ENCODE results near the gene CDH4.

Gene CDH4

GRCh38 chr20:61433176-61433575 lies 181.1 kb downstream of the CDH4 start:
- no peak for TF ChIP-seq CTCF (IDR thresholded peaks at IDR 0.05; ENCODE audit: low read depth, low read length)
- H3K4me3 ChIP-seq (ENCODE audit: low read depth, low read length), result no peak overlapping the region

DNA sequence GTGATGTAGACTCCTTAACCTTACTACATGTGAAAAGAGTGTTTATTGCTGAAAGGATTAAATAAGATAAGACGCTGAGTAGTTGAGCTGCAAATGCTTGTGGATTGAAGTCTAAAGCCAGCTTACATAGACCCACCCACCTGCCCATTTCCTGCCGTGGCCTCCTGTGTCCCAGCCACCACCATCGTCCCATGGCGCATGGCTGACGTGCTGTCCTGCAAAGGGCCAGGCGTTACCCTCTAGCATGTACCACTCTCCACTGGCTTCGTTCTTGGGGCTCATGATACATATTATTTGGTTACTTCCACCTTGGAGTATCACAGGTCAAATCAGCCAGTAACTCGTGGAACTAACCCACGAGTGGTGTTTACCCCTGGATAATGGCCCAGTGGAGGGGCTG lies 181.8 kb downstream of the CDH4 start:
- no peak for TF ChIP-seq CTCF (IDR thresholded peaks at IDR 0.05; ENCODE audit: low read depth, low read length)
- no peak overlapping the region for H3K4me3 ChIP-seq (ENCODE audit: low read depth, low read length)

- no peak overlapping the region for H3K4me3 ChIP-seq (ENCODE audit: low read depth, low read length)
- TF ChIP-seq CTCF (IDR thresholded peaks at IDR 0.05; ENCODE audit: low read depth, low read length), result no peak
Measured at GRCh38 chr20:61434341-61434781, 182.3 kb downstream of the CDH4 start.

- no peak for TF ChIP-seq CTCF (IDR thresholded peaks at IDR 0.05; ENCODE audit: low read depth, low read length)
- no peak overlapping the region for H3K4me3 ChIP-seq (ENCODE audit: low read depth, low read length)
Measured at GRCh38 chr20:61435184-61435822, 183.2 kb downstream of the CDH4 start.

GRCh38 chr20:61435823-61436220 lies 183.8 kb downstream of the CDH4 start:
- no peak for TF ChIP-seq CTCF (IDR thresholded peaks at IDR 0.05; ENCODE audit: low read depth, low read length)
- no peak overlapping the region for H3K4me3 ChIP-seq (ENCODE audit: low read depth, low read length)

DNA sequence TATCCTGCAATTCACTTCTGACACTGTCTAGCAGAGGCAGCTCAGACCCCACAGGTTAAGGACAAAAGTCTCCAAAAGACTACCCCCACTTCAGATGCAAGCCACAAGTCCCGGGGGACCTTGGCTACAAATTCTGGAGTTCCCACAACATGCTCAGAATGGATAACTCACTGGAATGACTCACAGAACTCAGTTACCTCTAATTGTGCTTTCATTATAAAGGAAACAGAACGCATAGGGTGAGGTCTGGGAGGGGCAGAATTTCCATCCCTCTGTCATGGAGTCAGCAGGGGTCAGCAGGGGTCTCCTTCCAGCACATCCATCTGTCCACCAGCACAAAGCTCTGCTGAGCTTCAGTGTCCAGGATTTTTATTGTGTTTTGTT lies 184.2 kb downstream of the CDH4 start:
- no peak for TF ChIP-seq CTCF (IDR thresholded peaks at IDR 0.05; ENCODE audit: low read depth, low read length)
- H3K4me3 ChIP-seq (ENCODE audit: low read depth, low read length), result no peak overlapping the region

DNA sequence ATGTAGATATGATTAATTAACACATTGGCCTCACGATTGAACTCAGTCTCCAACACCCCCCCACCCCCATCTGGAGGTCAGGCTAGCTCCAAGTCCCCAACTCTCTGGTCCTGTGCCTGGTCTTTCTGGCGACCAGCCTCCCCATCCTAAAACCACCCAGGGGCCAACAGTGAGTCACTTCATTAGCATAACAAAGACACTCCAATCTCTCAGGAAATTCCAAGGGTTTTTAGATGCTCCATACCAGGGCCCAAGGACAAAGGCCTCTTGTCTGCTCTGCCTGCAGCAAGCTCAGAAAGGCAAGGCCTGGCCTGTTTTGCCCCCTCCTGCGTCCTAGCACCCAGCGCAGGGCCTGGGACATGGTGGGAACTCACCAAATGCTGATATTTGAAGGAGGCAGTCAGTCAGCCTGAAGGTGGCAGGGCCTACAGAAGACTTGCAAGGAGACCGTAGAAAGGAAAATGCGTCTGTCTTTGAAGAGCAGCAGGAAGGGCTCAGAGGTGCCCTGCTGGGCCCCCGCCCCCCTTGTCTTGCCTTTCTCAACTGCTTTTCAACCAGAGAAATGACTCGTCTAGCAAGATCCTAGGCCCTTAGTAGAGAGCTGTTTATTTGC lies 184.7 kb downstream of the CDH4 start:
- TF ChIP-seq CTCF (IDR thresholded peaks at IDR 0.05; ENCODE audit: low read depth, low read length), result no peak
- H3K4me3 ChIP-seq (ENCODE audit: low read depth, low read length), result no peak overlapping the region
